NCI-H82 treated with DMSO at 0.1 percent for 48 hours (cell line): Measurements from ENCODE around the gene CDHR4.
A peak's percentile ranks its signal among the peaks of the same experiment; 100 is the strongest.
"Not testable (repeated sequence)": the region's sequence is repeated elsewhere in the genome, so short reads cannot be mapped to it uniquely, and the experiment has no call there.

ENCODE experiments used
- DNase-seq: peaks from one replicate; lab custom pipeline; 2025; ENCODE audit not compliant: unreplicated experiment; lab: John Stamatoyannopoulos, UW

CDHR4 gene

DNA sequence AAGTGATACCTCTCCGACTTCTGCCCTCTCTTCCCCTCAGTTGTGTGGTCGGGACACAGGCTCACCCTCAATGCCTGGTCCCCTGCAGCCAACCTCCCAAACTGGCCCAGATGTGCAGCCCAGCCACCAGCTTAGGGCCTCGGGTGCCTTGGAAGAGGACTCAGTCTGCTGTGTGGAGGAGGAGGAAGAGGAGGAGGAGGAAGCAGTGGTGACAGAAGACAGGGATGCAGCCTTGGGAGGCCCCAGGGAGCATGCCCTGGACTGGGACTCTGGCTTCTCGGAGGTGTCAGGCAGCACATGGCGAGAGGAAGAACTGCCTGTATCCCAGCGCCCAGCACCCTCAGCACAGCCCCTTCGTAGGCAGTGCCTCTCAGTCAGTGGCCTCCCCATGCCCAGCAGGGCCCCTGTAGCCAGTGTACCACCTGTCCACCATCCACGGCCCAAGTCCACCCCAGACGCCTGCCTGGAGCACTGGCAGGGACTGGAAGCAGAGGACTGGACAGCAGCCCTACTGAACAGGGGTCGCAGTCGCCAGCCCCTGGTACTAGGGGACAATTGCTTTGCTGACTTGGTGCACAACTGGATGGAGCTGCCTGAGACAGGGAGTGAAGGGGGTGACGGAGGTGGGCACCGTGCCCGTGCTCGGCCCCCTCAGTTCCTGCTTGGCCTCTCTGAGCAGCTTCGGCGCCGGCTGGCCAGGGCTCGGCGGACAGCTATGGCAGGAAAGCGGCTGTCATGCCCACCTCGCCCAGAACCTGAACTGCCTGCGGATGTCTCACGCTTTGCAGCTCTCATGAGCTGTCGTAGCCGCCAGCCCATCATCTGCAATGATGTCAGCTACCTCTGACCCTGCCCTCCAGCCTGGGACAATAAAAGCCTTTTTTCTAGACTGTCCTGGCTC is 4.7 kb upstream of the CDHR4 start:
- no peak for DNase-seq

DNA sequence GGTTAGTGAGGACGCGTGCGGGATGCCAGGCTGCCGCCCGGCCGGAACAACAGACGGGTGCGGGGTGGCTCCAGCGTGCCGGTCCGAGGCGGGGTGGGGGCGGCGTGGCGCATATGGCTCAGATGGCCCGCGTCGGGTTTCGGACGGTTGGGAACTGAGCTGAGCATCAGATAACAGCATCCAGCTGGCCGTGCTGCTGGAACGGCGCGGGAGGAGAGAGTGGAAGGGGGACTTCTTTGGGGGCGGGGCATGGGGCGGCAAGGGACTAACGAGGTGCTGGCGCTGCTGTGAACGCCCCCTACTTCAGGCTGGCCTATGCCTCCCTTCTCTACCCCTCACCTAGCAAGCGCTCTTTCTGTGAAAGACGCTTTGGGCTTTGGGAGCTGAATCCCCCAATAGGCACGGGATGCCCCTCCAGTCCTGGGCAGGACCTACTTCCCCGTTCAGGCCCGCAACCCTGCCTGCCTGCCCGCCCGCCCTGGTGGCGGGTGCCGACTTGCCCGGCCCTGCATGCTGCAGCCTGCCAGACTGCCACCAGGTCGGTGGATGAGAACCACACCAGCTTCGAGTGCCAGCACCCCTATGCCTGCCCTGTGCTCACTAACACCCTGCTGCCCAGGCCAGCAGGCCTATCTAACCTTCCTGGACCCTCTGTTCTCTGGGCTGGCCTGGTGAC is 3.9 kb upstream of the CDHR4 start:
- DNase-seq = no peak

DNA sequence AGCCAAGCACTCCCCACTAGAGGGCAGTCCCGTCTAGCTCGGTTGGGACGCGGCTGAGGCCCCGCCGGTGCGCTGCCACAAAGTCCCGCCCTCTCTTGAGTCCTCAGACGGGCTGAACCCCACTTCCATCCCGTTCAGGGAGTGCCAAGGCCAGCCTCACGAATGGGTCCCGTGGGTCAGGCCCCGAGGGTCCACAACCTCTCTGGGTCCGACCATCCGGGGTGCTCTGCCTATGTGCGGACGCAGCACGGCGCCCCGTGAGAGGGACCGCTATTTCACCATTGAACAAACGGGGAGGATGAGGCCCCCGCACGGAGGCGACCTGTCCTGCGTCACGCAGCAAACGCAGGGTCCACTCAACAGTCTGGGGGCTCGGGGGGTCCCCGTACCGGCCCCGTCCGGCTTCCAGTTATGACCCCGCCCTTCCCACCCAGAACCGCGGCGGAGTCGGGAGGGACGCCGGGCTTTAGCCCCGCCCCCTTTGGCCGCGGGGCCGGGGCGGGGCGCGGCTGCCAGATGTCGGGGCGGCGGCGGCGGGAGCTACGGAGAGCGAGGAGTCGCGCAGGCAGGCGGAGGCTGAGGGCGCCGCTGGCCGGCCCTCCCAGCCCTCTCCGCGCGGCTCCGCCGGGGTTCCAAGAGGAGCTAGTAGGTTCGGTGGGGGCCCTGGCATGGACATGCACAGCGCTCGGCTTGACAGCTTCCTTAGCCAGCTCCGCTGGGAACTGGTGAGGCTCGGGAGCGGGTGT is 3.2 kb upstream of the CDHR4 start, which contains the start of gene INKA1:
Gene INKA1 (plus strand): TSS at position 543 of the 746 bp plus-strand sequence. CDS start 132 bp downstream, at position 675.
- peak; percentile 58 for DNase-seq

DNA sequence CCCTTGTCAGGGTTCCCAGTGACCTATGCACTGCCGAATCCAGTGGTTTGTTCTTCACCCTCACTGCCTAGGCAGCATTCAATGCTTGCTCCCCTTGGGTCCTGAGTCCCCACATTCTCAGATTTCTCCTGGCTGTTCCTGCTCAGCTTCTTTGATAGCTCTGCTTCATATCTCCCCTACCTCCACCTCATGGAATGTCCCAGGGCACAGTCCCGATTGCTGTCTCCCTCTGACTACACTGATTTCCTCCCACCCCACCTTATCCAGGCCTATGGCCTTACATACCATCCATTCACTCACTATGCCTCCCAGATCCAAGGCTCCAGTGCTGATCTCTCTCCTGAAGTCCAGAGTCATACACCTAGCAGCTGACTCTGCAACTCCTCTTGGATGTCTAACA is 1.5 kb upstream of the CDHR4 start:
- no peak for DNase-seq

DNA sequence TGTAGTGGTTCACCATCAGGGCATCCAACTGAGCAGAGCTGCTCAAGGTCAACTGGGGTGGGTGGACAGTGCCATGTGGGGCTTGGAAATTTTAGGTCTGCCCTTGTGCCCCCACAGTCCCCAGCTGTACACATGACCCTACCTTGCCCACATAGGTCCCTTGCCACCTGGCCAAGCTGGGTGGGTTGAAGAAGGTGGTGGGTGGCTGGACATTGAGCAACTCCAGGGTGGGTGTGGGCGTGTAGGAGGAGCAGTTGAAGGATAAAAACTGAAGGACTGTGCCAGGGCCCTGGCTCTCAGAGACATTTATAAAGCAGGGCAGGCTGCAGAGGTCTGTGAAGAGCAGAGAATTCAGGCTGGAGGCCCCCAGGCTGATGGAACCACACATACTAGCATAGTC is 568 bp downstream of the CDHR4 start:
- no peak for DNase-seq

DNA sequence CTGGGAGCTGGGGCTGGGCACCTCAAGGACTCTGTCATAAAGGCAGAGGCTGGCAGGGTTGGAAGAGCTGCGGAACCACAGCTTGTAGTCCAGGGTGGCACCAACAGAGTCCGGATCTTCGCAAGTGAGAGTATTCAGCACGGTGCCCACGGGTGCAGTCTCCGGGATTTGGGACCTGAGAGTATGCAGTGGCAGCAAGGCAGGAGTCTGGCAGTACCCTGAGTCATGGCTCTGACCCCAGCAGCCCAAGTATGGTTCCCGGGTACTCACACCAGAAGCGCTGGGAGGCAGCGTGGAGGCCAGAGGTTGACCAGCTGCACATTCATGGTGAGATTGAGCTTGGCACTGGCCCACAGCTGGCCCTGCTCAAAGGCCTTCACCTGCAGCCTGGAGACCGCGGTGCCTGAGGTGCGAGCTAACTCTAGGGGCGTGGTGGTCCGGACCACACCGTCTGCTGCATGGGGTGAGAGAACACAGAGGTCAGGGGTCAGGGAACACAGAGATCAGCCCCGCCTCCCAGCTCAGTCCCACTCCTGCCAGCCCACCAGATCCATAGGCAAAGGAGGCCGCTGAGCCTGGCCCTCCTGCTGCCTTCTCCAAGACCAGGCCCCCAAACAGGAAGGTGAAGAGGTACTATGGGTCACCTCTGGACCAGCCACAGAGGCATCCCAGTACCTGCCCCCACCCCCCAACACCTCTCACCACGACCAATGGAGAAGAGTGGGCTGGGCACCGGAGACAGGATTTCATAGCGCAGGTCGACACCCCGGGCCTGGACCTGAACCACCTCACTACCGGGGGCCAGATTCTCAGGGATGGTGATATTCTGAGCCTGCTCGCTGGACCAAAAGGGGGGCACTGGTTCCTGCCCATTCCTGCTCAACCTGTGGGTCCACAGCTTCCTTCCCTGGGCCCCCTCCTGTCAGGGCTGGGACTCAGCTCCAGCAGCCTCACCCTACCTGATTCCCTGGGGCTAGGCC is 4.5 kb downstream of the CDHR4 start:
- no peak for DNase-seq

DNA sequence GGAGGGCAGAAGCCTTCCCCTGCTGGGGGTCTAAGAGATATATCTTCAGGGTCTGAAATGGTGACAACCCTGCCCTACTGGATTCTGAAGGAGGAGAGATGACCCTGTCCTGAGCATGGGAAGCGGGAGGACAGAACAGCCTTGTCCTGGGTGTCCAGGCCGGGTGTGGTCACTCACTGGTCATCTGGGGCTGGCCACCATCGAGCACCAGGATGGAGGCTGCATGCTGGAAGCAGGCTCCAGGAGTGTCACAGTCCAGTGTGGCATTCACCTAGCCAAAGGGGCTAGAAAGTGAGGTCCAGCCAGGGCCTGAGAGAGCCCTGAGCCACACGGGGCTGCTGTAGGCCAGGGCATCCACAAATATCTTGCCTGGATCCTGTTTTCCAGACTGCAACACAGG is 5.2 kb downstream of the CDHR4 start:
- no peak for DNase-seq

DNA sequence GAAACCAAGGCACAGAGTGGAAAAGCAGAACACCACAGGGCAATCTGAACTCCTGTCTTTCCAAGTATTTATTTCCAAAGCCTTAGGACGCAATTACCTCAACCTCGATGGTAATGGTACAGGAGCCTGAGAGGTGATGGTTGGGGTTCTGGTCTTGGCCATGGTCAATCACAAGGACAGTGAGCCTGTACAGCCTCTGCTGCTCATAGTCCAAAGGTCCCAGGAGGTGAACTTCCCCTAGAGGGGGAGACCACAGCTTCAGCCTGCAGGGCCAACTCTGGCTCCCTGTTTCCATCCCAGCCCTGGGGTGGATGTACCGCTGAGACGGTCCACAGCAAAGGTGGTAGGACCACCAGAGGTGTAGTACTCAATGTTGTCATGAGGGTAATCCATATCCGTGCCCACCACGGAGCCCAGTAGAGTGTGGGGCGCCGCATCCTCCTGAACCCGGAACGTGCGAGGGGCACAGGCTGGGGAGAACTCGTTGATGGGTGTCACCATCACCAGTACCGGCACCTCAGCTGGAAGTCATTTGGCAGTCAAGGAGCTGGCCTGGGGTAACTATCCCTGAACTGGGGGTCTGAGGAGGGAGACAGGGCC is 6.1 kb downstream of the CDHR4 start:
- DNase-seq = no peak

DNA sequence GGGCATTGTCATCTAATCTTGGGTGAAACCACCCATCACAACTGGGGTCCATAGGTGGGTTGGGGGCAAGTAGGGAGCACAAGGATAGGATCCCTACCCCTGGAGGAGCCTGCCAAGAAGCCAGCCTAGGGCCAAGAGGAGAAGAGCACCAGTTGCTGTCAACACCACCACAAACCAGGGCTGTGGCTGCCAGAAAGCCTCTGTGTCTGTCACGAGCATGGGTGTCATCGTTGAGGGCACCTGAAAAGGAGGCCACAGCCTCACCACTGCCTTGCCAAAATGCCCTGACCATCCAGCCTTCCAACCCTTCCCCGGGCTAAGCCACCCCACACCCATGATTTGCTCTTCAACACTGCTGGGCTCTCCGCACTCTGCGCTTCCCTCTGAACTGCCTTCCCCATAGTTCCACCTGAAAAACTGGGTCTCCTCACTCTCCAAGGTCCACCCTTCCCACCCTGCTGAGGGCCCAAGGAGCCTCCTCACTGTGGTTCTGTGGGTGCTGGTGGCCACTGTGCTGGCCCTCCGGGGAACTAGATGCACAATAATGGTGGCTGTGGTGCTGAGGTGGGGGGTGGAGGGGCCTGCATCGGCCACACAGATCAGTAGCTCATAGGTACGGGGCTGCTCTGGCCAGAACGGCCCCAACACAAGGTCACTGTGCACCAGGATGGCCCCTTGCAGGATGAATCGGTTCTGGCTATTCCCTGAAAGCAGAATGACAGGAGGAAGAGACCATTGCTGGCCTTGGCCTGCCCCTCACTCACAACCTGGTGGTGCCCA is 7.1 kb downstream of the CDHR4 start:
- DNase-seq = no peak

DNA sequence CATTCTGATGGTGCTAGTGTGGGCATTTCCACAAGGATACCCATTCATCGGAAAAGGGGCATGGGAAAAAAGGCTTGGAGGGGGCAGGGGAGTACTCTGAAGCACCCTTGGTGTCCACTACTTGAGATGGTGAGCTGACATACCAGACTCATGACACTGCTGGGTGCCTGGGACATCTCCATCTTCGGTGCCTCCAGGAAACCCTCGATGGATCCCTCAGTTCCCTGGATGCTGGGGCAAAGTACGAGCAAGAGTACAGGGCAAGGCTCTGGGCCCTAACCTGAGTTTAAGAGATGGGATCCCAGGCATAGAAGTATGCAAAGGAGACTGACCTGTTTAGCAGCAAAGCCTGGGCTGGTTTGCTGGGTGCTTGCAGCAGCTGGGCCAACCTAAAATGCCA is 8.1 kb downstream of the CDHR4 start:
- no peak for DNase-seq

DNA sequence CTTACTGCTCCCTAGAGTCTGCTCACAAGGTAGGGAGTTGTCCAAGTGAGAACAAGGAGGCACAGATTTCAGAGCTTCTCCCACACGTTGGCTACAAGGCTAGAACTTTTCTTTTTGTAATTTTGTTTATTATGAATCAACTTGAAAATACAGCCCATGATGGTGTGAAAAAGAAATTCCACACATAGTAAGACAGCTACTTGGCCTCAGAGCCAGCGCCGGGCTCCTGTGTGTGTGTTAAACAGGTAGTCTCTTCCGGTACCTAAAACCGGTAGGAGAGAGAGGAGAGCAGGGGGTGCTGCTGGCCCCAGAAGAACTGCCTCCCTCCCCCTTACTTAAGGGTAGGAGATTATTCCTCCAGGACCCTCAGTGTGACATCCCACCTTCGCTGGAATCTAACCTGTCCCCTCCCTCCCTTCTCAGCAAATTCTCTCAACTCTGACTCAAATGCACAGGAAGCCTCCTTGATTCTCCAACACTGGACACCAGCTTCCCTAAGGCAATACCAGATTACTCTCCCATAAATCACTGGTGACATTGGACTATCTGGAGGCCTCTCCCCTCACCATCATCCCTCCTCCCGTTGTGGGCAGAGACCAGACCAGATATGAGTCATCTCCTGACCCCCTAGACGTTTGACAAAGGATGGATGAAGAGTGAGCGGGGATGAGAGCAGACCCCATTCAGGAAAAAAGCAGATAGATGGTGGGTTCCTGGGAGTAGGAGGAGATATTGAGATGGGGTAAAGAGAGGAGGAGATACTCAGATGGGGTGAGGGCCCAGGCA is 8.9 kb downstream of the CDHR4 start:
- no peak for DNase-seq

DNA sequence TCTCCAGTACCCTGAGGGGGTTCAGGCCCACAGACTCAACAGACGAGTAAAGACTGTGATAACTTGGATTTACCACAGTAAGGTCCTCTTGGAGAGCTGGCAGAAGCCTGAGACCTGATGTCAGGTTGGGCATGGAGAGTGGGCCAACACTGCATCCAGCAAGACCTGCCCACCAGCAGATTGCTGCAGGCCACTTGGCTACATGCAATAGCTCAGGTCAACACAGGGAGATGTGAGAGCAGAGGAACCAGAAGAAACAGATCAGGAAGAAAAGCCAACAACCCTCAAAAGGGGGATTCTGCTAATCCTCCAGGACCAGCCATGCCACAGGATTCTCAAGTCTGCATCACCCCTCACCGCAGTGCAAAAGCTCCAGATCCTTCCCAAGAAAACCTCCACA is 11.6 kb downstream of the CDHR4 start:
- DNase-seq = no peak

DNA sequence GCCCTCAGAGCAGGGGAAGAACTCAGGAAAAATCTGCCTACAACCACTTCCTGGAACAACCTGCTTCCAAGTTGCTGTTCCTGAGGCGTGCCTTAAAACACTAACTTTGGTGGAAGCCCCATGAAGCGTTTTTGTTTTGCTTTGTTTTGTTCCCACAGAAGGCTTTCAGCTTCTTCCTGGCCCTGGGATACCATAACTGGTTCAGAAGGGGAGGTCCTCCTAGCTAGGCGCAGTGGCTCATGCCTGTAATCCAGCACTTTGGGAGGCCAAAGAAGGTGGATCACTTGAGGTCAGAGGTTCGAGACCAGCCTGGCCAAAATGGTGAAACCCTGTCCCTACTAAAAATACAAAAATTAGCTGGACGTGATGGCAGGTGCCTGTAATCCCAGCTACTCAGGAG is 12.1 kb downstream of the CDHR4 start:
- DNase-seq = no peak

DNA sequence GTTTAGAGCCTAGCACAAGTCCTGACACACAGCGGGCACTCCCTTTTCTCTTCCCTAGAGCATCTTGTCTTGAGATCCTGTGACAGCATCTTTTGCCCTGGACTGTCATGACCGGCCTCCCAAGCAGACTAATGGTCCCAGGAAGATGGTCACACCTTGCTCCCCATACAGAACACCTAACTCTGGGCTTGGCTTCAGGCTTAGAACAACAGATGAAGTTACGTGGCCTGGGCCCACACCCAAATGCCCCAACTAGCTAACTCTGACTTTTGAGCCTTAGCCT is 12.6 kb downstream of the CDHR4 start:
- no peak for DNase-seq

DNA sequence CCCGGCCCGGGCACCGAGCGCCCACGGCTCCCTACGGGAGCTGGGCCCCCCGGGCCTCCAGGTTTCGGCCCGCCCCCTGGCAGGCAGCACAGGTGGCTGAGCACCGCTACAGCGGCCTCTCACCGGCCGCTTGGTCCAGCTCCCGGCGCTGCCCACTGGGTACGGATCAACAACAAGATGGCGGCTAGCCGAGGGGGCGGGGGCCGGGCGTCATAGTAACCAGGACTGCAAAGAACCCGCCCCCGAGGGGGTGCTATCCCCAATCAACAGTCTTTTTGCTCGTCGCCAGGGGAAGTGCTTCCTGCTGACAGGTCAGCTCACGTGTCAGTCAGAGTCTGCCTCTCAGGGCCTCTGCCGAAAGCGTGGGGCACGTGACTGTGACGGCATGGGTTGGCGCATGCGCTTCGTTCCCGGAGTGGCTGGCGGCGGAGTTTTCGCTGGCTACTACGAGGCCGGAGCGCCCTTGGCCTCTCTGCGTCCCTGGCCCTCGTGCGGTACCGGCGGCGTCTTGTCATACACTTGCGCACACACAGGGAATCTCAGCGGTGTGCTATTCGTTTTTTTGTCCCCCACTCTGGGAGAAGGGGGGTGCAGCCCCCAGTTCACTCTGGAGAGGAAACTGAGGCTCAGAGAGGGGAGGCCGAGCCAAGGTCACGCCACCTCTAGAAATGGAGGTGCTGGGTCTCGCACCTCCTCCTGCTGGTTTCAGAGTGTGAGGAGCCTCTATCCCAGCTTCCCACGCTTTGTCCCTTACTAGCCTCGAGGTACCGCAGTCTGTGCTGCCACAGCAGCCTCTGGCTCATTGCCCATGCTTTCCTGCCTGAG is 13.1 kb downstream of the CDHR4 start, which contains the start of gene IP6K1:
Gene IP6K1 (minus strand): TSS at position 186 of the 825 bp plus-strand sequence. CDS start 38,502 bp downstream, outside the sequence.
- peak; percentile 97 for DNase-seq

DNA sequence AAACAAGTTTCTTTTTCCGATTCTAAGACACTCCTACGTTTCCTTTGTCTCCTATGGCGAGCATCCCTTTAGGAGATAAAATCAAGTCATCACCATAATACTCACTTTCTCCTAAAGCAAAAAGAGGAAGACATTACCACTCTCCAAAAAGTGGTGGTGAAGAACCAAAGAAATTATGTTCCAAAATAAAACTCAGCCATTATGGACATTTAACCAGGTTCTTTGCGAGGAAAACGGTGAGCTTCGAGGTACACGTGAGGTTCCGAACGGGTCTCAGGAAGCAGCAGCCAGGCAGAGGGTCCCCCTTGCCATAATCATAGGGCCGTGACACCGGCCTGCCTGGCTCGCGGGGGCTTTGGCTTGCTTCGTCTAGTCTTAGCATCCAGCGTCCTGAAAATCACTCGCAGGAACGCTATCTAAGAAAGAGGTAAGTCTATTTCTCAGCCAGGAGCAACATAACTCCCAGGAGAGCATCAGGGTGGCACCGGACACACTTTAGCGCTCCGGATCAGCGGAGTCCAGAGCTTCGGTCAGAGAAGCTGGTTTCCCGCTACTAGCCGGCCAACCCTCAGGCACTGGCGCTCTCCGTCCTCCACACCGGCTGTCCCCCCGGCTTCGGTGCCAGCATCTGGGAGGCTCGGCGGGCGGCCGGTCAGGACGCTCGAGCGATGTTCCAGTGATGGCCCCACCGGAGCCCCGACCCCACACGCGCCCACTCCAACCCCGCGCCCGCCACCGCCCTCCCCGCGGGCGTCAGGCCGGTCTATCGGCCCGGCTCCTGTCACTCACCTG is 13.9 kb downstream of the CDHR4 start:
- DNase-seq = no peak

DNA sequence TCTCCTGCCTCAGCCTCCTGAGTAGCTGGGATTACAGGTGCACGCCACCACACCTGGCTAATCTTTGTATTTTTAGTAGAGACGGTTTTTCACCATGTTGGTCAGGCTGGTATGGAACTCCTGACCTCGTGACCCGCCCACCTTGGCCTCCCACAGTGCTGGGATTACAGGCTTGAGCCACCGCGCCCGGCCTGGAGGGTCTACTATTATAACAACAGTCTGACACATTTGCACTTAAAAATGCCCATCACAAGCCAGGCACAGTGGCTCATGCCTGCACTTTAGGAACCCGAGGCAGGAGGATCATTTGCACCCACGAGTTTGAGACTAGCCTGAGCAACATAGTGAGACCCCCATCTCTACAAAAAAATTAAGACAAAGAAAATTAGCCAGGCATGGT is 17.4 kb downstream of the CDHR4 start:
- DNase-seq = not testable (repeated sequence)
